ENCODE results near the gene NDUFA12. TPM values are rescaled to one million over a fixed set of nuclear protein-coding genes. Genes with fewer than 3 reads are reported as not detected.
A peak's percentile ranks its signal among the peaks of the same experiment; 100 is the strongest.

Gene NDUFA12
- total and polyA plus RNA-seq, 9 of the 15 experiments (the other 6 are each of a cell fraction or from before 2014, with no cell fraction given), result 115 to 986 (median 283) TPM

DNA sequence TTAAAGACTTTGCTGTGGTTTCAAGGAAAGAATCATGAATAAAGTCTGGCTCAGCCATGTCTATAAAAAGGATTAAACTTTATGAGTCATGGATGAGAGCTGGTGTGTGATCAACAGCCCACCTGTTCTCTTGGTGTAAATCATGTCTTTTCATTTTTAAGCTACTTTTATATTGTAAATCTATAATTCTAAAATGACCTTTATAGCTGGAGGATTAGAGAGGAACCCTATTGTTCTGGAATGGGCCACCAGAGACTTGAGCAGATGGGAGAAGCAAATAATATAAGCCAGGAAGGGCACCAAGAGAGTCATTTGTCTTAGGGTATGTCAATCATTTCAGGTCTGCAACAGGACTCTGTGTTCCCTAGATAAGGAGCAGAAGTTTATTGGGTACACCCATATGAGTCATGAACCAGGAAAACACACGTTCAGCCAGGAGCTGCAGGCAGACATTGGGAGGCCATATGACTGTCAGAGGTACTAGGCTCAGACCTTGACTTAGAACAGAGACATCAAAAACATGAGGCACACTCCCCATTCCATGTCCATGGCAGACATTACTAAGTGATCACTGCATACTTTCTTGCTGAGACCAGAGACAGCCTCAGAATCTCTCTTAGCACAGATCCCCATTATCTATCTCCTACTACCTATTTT, 49.3 kb downstream of the NDUFA12 start (continued):
- TF ChIP-seq, protein P1, sequence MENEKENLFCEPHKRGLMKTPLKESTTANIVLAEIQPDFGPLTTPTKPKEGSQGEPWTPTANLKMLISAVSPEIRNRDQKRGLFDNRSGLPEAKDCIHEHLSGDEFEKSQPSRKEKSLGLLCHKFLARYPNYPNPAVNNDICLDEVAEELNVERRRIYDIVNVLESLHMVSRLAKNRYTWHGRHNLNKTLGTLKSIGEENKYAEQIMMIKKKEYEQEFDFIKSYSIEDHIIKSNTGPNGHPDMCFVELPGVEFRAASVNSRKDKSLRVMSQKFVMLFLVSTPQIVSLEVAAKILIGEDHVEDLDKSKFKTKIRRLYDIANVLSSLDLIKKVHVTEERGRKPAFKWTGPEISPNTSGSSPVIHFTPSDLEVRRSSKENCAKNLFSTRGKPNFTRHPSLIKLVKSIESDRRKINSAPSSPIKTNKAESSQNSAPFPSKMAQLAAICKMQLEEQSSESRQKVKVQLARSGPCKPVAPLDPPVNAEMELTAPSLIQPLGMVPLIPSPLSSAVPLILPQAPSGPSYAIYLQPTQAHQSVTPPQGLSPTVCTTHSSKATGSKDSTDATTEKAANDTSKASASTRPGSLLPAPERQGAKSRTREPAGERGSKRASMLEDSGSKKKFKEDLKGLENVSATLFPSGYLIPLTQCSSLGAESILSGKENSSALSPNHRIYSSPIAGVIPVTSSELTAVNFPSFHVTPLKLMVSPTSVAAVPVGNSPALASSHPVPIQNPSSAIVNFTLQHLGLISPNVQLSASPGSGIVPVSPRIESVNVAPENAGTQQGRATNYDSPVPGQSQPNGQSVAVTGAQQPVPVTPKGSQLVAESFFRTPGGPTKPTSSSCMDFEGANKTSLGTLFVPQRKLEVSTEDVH (IDR thresholded peaks at IDR 0.05; ENCODE audit: low read depth, partially characterized antibody), result peak; percentile 24
- TF ChIP-seq MCM3 (IDR thresholded peaks at IDR 0.05) (no peak), ILF3 (IDR thresholded peaks at IDR 0.05; ENCODE audit: borderline replicate concordance) (no peak), BRCA1 (IDR thresholded peaks at IDR 0.05) (no peak), BRCA1 (CRISPR knock-in tag; IDR thresholded peaks at IDR 0.05) (no peak), CREB1 (IDR thresholded peaks at IDR 0.05) (no peak), CREB1 (CRISPR knock-in tag; IDR thresholded peaks at IDR 0.05) (no peak), KDM2B (CRISPR knock-in tag; IDR thresholded peaks at IDR 0.05) (no peak), MEF2A (IDR thresholded peaks at IDR 0.05; ENCODE audit: control insufficient read depth, low read depth, low read length) (peak; percentile 47; the same call in 1 of the 2 replicates), L3MBTL2 (IDR thresholded peaks at IDR 0.05) (peak; percentile 46; the same call in 1 of the 2 replicates), KAT2B (IDR thresholded peaks at IDR 0.05; ENCODE audit: low read depth, low read length) (no peak), E2F6 (IDR thresholded peaks at IDR 0.05; ENCODE audit: borderline replicate concordance in 1 of 2, extremely low read depth in 1 of 2, insufficient read depth in 1 of 2, insufficient read length in 1 of 2, low read depth in 1 of 2, low read length in 1 of 2, poor library complexity in 1 of 2, severe bottlenecking in 1 of 2) (peak in 1 of 2 experiments; percentile 25), DMBX1 (CRISPR knock-in tag; IDR thresholded peaks at IDR 0.05; ENCODE audit: borderline replicate concordance) (peak; percentile 51; the same call in 1 of the 2 replicates), ZNF165 (CRISPR knock-in tag; IDR thresholded peaks at IDR 0.05; ENCODE audit: borderline replicate concordance) (no peak), NCOA2 (IDR thresholded peaks at IDR 0.05; ENCODE audit: partially characterized antibody in 2 of 2) (peak in 1 of 2 experiments; percentile 90), FOXA1 (IDR thresholded peaks at IDR 0.05; ENCODE audit: borderline replicate concordance) (no peak), NCOA1 (IDR thresholded peaks at IDR 0.05; ENCODE audit: low read depth) (no peak), ZNF274 (IDR thresholded peaks at IDR 0.05; ENCODE audit: borderline replicate concordance, low read depth, low read length) (no peak), SP1 (CRISPR knock-in tag; IDR thresholded peaks at IDR 0.05) (no peak), HBP1 (CRISPR knock-in tag; IDR thresholded peaks at IDR 0.05) (no peak), FOXA3 (CRISPR knock-in tag; conservative IDR thresholded peaks at IDR 0.05 in 1 of 2, IDR thresholded peaks at IDR 0.05 in 1 of 2) (0 out of 4 replicates have a peak, but pooled peaks of 1 of the 2 experiments have one; percentile 31), SMARCB1 (IDR thresholded peaks at IDR 0.05; ENCODE audit: insufficient read length, low read depth) (peak; percentile 92)
- TF ChIP-seq, protein P2, sequence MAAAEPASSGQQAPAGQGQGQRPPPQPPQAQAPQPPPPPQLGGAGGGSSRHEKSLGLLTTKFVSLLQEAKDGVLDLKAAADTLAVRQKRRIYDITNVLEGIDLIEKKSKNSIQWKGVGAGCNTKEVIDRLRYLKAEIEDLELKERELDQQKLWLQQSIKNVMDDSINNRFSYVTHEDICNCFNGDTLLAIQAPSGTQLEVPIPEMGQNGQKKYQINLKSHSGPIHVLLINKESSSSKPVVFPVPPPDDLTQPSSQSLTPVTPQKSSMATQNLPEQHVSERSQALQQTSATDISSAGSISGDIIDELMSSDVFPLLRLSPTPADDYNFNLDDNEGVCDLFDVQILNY (CRISPR knock-in tag; IDR thresholded peaks at IDR 0.05), result no peak
